HG02840 (cell line): ENCODE data around the gene CAPS.
"Not testable (repeated sequence)": the region's sequence is repeated elsewhere in the genome, so short reads cannot be mapped to it uniquely, and the experiment has no call there.

Experiments used
- ATAC-seq: cut with Tn5 transposase; IDR thresholded peaks from one replicate; pipeline ENCODE4 v1.9.1; 2021; ENCODE audit warnings: mild to moderate bottlenecking, moderate library complexity, moderate number of reproducible peaks; ENCODE audit not compliant: unreplicated experiment, low FRiP score

The CAPS gene

GRCh38 chr19:5953680-5954213 is 39.7 kb downstream of the CAPS start:
- ATAC-seq, result no peak

GRCh38 chr19:5954293-5954692 is 40.2 kb downstream of the CAPS start:
- no peak for ATAC-seq

GRCh38 chr19:5955636-5955935 is 41.5 kb downstream of the CAPS start:
- no peak for ATAC-seq

- no peak for ATAC-seq
Observed at GRCh38 chr19:5956323-5956722, 42.3 kb downstream of the CAPS start.

- no peak for ATAC-seq
Observed at GRCh38 chr19:5956728-5957127, 42.7 kb downstream of the CAPS start.

GRCh38 chr19:5957170-5957569 is 43.1 kb downstream of the CAPS start:
- no peak for ATAC-seq

GRCh38 chr19:5958074-5958850 is 44.2 kb downstream of the CAPS start:
- ATAC-seq, result no peak

- ATAC-seq, result no peak
Observed at GRCh38 chr19:5958851-5959122, 44.7 kb downstream of the CAPS start.

GRCh38 chr19:5959260-5960004 is 45.4 kb downstream of the CAPS start:
- no peak for ATAC-seq

GRCh38 chr19:5960005-5961001 is 46.2 kb downstream of the CAPS start:
- ATAC-seq, result no peak

- not testable (repeated sequence) for ATAC-seq
Observed at GRCh38 chr19:5961641-5961968, 47.6 kb downstream of the CAPS start.

GRCh38 chr19:5961969-5962945 is 48.2 kb downstream of the CAPS start:
- ATAC-seq, result no peak

GRCh38 chr19:5963259-5963658 is 49.2 kb downstream of the CAPS start:
- ATAC-seq, result not testable (repeated sequence)

GRCh38 chr19:5963855-5964254 is 49.8 kb downstream of the CAPS start:
- ATAC-seq, result no peak

- ATAC-seq, result no peak
Observed at GRCh38 chr19:5964816-5965565, 50.9 kb downstream of the CAPS start.
